B cell (primary cell): ENCODE results near the gene ORAI1. TPM values are rescaled to one million over a fixed set of nuclear protein-coding genes. Genes with fewer than 3 reads are reported as not detected.

ENCODE experiments used
- ATAC-seq: fragments of 200-7000 bp; cut with Tn5 transposase; one replicate; pipeline ENCODE4 v1.10.0; 2021; ENCODE audit warnings: low read depth, mild to moderate bottlenecking, moderate number of reproducible peaks, moderate library complexity
- CTCF ChIA-PET: fragments of 350-600 bp; sonication (Branson Sonifier 250); formaldehyde crosslinking; loops from one replicate; lab custom pipeline; 2021; ENCODE audit warnings: antibody characterized with exemption, inconsistent platforms; lab: Charles Lee
- POLR2A ChIA-PET: fragments of 350-600 bp; sonication (Branson Sonifier 250); formaldehyde crosslinking; loops from one replicate; lab custom pipeline; 2021; ENCODE audit warnings: antibody characterized with exemption; lab: Charles Lee
- DNase-seq: peaks from one replicate; pipeline ENCODE4 v3.0.0; 2013
- H2AFZ ChIP-seq: 2 replicates; pipeline ENCODE4 v1.6.1; 2012; ENCODE audit warnings: mild to moderate bottlenecking, low read depth, low read length; ENCODE audit not compliant: insufficient read depth, poor library complexity, severe bottlenecking
- H3K27ac ChIP-seq, 2 donors: 1 replicate in 1 of 2; 2 replicates in 1 of 2; pipeline ENCODE4 v1.5.1; 2012 to 2013; ENCODE audit warnings: low read length in 2 of 2, mild to moderate bottlenecking in 2 of 2, moderate library complexity in 1 of 2
- H3K27me3 ChIP-seq, 4 experiments: fragments of 200-600 bp in 1 of 4; sonication (generic) in 1 of 4; replicated peaks in 1 of 4; 1 replicate in 2 of 4; 2 replicates in 2 of 4; pipeline versions ENCODE4 v1.6.1 to v1.7.0; 2013 to 2016; ENCODE audit warnings: low read length in 3 of 4, mild to moderate bottlenecking in 2 of 4, mixed read lengths in 1 of 4, moderate library complexity in 1 of 4; ENCODE audit not compliant: insufficient read depth in 4 of 4, control insufficient read depth in 3 of 4; ENCODE audit errors: control extremely low read depth in 1 of 4
- H3K36me3 ChIP-seq, 2 experiments: replicated peaks in 1 of 2; 1 replicate in 1 of 2; 2 replicates in 1 of 2; pipeline versions ENCODE4 v1.6.1 to v1.7.1; 2013; ENCODE audit warnings: low read length in 1 of 2; ENCODE audit not compliant: insufficient read depth in 2 of 2, control insufficient read depth in 1 of 2; ENCODE audit errors: control extremely low read depth in 1 of 2, extremely low read depth in 1 of 2
- H3K4me1 ChIP-seq, 2 donors: fragments of 200-600 bp in 1 of 2; sonication (generic) in 1 of 2; 1 replicate in 1 of 2; 2 replicates in 1 of 2; pipeline versions ENCODE4 v1.5.1 to v1.6.1; 2013 to 2017; ENCODE audit warnings: low read length in 2 of 2; ENCODE audit not compliant: control insufficient read depth in 2 of 2, insufficient read depth in 2 of 2
- H3K4me2 ChIP-seq: replicated peaks from 2 replicates; pipeline ENCODE3; 2012; ENCODE audit warnings: mild to moderate bottlenecking, low read depth, low read length; ENCODE audit not compliant: poor library complexity, severe bottlenecking
- H3K4me3 ChIP-seq, 5 experiments: fragments of 200-600 bp in 1 of 5; sonication (generic) in 1 of 5; 1 replicate in 3 of 5; 2 replicates in 2 of 5; pipeline versions ENCODE4 v1.5.1 to v1.7.0; 2011 to 2016; ENCODE audit warnings: low read length in 4 of 5, mild to moderate bottlenecking in 4 of 5, low read depth in 2 of 5, control low read depth in 1 of 5, moderate library complexity in 1 of 5; ENCODE audit not compliant: insufficient read depth in 1 of 5; ENCODE audit errors: control extremely low read depth in 1 of 5, extremely low read depth in 1 of 5
- H3K79me2 ChIP-seq: fragments of 200-600 bp; sonication (generic); one replicate; pipeline ENCODE4 v1.6.0; 2016; ENCODE audit warnings: low read length; ENCODE audit not compliant: control insufficient read depth, insufficient read depth
- H3K9ac ChIP-seq: fragments of 200-600 bp; sonication (generic); 2 replicates; pipeline ENCODE4 v1.6.1; 2017; ENCODE audit warnings: mild to moderate bottlenecking, low read length, moderate library complexity
- H3K9me3 ChIP-seq, 3 donors: one replicate each; pipeline versions ENCODE4 v1.6.1 to v1.7.1; 2013; ENCODE audit warnings: low read length in 2 of 3; ENCODE audit not compliant: control insufficient read depth in 2 of 3, insufficient read depth in 1 of 3; ENCODE audit errors: control extremely low read depth in 1 of 3
- H4K20me1 ChIP-seq: 2 replicates; pipeline ENCODE4 v1.6.0; 2012; ENCODE audit warnings: mild to moderate bottlenecking, low read length; ENCODE audit not compliant: insufficient read depth, control insufficient read depth, poor library complexity, severe bottlenecking
- H3K27ac Mint-ChIP-seq: one replicate; pipeline ENCODE4 v1.8.0; 2021; ENCODE audit warnings: mixed read lengths
- H3K27me3 Mint-ChIP-seq: one replicate; pipeline ENCODE4 v1.8.0; 2021; ENCODE audit warnings: mixed read lengths
- H3K4me1 Mint-ChIP-seq: one replicate; pipeline ENCODE4 v1.8.0; 2021; ENCODE audit warnings: mixed read lengths
- H3K4me3 Mint-ChIP-seq: one replicate; pipeline ENCODE4 v1.8.0; 2021; ENCODE audit warnings: mixed read lengths
- H3K9me3 Mint-ChIP-seq: one replicate; pipeline ENCODE4 v1.8.0; 2022; ENCODE audit warnings: mixed read lengths; ENCODE audit not compliant: insufficient read depth
- EZH2 ChIP-seq: IDR thresholded peaks from 2 replicates; pipeline ENCODE4 v1.6.1; 2012; ENCODE audit warnings: borderline replicate concordance, low read depth, mild to moderate bottlenecking, moderate library complexity, low read length; ENCODE audit not compliant: insufficient read depth, poor library complexity, severe bottlenecking
- WGBS: methylation state at CpG from one replicate; pipeline ENCODE4 v1.1.5; 2013; ENCODE audit warnings: missing lambda C conversion rate; ENCODE audit not compliant: insufficient coverage; 5-methylcytosine and 5-hydroxymethylcytosine counted together
- intact Hi-C: fragments of 100-400 bp; cut with micrococcal nuclease; formaldehyde crosslinking; loops from one replicate; pipeline ENCODE4 v1.10.0; 2022
- polyA plus RNA-seq: library from polyadenylated mRNA; depleted of rRNA; stranded (reverse); fragments of >200 nt; gene quantifications from 2 replicates; pipeline ENCODE4 v1.2.3, GENCODE V29; 2012
- total RNA-seq, 2 donors: library from RNA; stranded (reverse); fragments of 120-200 nt in 1 of 2; gene quantifications; 1 replicate in 1 of 2; 2 replicates in 1 of 2; pipeline versions ENCODE4 v1.2.3 to v1.2.4, GENCODE V29; 2013 to 2022
- TF ChIP-seq, protein P1 (sequence below): fragments of 200-600 bp; IDR thresholded peaks from one replicate; pipeline ENCODE4 v1.8.0; 2022; ENCODE audit warnings: antibody characterized with exemption, mild to moderate bottlenecking

The ORAI1 gene
- total and polyA plus RNA-seq, 2 donors (not counting 1 experiment from before 2014, with no cell fraction given), result 43.2 to 66.0 TPM

DNA sequence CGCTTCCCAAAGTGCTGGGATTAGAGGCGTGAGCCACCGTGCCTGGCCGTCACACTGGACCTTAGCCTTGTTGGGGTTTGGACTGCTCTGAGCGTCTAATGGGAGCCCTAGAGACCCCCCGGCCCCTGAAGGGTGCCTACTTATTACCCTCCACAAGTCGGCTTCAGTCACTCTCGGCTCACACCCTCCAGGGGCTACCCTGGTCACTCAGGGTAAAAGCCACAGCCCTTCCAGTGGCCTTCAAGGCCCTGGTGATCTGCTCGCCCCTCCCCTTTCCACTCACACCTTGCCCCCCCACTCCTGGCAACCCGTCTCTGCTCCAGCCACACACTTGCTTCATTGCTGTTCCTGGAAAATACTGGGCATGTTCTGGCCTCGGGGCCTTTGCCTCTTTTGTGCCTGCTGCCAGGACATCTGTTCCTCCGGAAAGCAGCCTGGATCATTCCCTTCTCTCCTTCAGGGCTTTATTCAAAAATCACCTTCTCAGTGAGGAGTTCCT is 46.7 kb downstream of the ORAI1 start:
- ChIA-PET POLR2A (interaction anchor here (1.2 to 1.8 kb wide), 4 partner anchors 9 to 46 kb away, joined by 3 to 15 read pairs (median 4); partner anchors contain the start of gene ORAI1), CTCF (interaction anchor here (0.9 to 6.6 kb wide), 6 partner anchors 10 to 175 kb away, joined by 3 to 171 read pairs (median 10); no protein-coding TSS in a partner anchor)
- Histone ChIP-seq H3K4me2 (peak overlapping the region; percentile 81), H3K36me3 (no peaks in the 10 kb centered on the region), H2AFZ (peak overlapping the region; percentile 78), H3K27ac (peak overlapping the region; percentile 68 to 83), H4K20me1 (peaks cover 7% of the 10 kb centered on the region), H3K9me3 (no peaks in the 10 kb centered on the region), H3K9ac (peak overlapping the region; percentile 75), H3K79me2 (peaks cover 13% of the 10 kb centered on the region), H3K4me1 (peaks cover 10 to 28% of the 10 kb centered on the region in 2 donors), H3K4me3 (peak overlapping the region; percentile 26 to 76 (median 57)), H3K27me3 (no peaks in the 10 kb centered on the region)
- no peak for DNase-seq
- intact Hi-C loops, result loop anchor here (5.0 kb wide), 1 partner anchor 1091 kb away; the partner anchor contains the start of gene POP5
- Mint-ChIP-seq H3K27me3 (no peaks in the 10 kb centered on the region), H3K9me3 (no peaks in the 10 kb centered on the region), H3K4me1 (peaks cover 21% of the 10 kb centered on the region), H3K27ac (peak overlapping the region; percentile 94), H3K4me3 (peak overlapping the region; percentile 87)
- WGBS, result 81% methylated on average over 11 of the region's 12 CpGs
- ATAC-seq, result no peak
- TF ChIP-seq, protein P1, sequence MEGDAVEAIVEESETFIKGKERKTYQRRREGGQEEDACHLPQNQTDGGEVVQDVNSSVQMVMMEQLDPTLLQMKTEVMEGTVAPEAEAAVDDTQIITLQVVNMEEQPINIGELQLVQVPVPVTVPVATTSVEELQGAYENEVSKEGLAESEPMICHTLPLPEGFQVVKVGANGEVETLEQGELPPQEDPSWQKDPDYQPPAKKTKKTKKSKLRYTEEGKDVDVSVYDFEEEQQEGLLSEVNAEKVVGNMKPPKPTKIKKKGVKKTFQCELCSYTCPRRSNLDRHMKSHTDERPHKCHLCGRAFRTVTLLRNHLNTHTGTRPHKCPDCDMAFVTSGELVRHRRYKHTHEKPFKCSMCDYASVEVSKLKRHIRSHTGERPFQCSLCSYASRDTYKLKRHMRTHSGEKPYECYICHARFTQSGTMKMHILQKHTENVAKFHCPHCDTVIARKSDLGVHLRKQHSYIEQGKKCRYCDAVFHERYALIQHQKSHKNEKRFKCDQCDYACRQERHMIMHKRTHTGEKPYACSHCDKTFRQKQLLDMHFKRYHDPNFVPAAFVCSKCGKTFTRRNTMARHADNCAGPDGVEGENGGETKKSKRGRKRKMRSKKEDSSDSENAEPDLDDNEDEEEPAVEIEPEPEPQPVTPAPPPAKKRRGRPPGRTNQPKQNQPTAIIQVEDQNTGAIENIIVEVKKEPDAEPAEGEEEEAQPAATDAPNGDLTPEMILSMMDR, result no peak
- no peak for TF ChIP-seq EZH2

DNA sequence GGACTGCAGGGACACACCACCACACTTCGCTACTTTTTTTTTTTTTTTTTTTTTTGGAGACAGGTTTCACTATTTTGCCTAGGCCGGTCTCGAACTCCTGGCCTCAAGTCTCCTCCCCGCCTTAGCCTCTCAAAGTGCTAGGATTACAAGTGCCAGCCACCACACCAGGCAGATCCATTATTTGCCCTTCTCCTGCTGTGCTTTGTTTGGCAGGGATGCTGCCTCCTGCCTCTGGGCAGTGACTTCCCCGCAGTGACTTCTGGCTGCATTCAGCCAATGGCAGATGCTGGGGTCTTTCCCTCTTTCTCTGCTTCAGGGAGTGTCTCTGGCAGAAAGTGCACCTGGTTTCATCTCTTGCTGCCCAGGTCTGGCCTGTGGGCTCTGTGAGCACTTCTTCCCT is 49.9 kb downstream of the ORAI1 start:
- Histone ChIP-seq H3K79me2 (no peaks in the 10 kb centered on the region), H3K4me3 (no peak overlapping the region), H3K9ac (no peak overlapping the region), H3K4me1 (peaks cover 10 to 19% of the 10 kb centered on the region in 2 donors), H3K36me3 (no peaks in the 10 kb centered on the region), H3K27ac (no peak overlapping the region), H3K4me2 (no peak overlapping the region), H2AFZ (no peak overlapping the region), H3K9me3 (no peaks in the 10 kb centered on the region), H3K27me3 (no peaks in the 10 kb centered on the region), H4K20me1 (no peaks in the 10 kb centered on the region)
- Mint-ChIP-seq H3K9me3 (no peaks in the 10 kb centered on the region), H3K27ac (peak overlapping the region; percentile 17), H3K4me1 (peaks cover 19% of the 10 kb centered on the region), H3K27me3 (no peaks in the 10 kb centered on the region), H3K4me3 (no peak overlapping the region)
- no peak for ATAC-seq
- no peak for DNase-seq
- POLR2A ChIA-PET, result interaction anchor here (0.7 kb wide), 1 partner anchor 67 kb away, joined by 3 read pairs; no protein-coding TSS in a partner anchor
- no peak for TF ChIP-seq EZH2
- 100% methylated on average over 3 of the region's 5 CpGs for whole genome bisulfite sequencing
- intact Hi-C loops, result no loop called here
- CTCF ChIA-PET, result interaction anchor here (0.6 kb wide), 1 partner anchor 915 kb away, joined by 4 read pairs; no protein-coding TSS in a partner anchor
